Muscle of leg (tissue), 11 donors: ENCODE data around the gene IQSEC1. TPM values are rescaled to one million over a fixed set of nuclear protein-coding genes. Genes with fewer than 3 reads are reported as not detected.

Source experiments
- DNase-seq: peaks from one replicate; pipeline ENCODE4 v3.0.0; 2013
- H3K27ac ChIP-seq: one replicate; pipeline ENCODE4 v1.5.1; 2013; ENCODE audit warnings: mild to moderate bottlenecking, low read length, control low read depth
- H3K27me3 ChIP-seq: one replicate; pipeline ENCODE4 v1.6.1; 2013; ENCODE audit warnings: low read length; ENCODE audit not compliant: control insufficient read depth, insufficient read depth
- H3K36me3 ChIP-seq: one replicate; pipeline ENCODE4 v1.6.1; 2013; ENCODE audit warnings: low read length; ENCODE audit not compliant: control insufficient read depth, insufficient read depth
- H3K4me1 ChIP-seq: one replicate; pipeline ENCODE4 v1.6.1; 2013; ENCODE audit warnings: low read length; ENCODE audit not compliant: control insufficient read depth, insufficient read depth
- H3K4me3 ChIP-seq: one replicate; pipeline ENCODE4 v1.5.1; 2013; ENCODE audit warnings: low read length, control low read depth
- H3K9me3 ChIP-seq: replicated peaks from 2 replicates; pipeline ENCODE4 v1.6.1; 2013; ENCODE audit warnings: low read depth, low read length; ENCODE audit not compliant: control insufficient read depth
- WGBS: methylation state at CpG from one replicate; pipeline ENCODE4 v1.1.5; 2013; ENCODE audit warnings: missing lambda C conversion rate; ENCODE audit not compliant: insufficient coverage; 5-methylcytosine and 5-hydroxymethylcytosine counted together
- polyA plus RNA-seq, 8 donors: library from polyadenylated mRNA; unstranded; fragments of 120-200 nt; gene quantifications; one replicate each; pipeline versions ENCODE4 v1.2.1 to v1.2.3, GENCODE V29; 2013; ENCODE audit warnings: inconsistent platforms in 1 of 8, low replicate concordance in 1 of 8; ENCODE audit not compliant: insufficient read length in 8 of 8, insufficient read depth in 1 of 8
- total RNA-seq: library from RNA; stranded (reverse); fragments of 120-200 nt; gene quantifications from one replicate; pipeline ENCODE4 v1.2.4, GENCODE V29; 2013

Gene IQSEC1
- total and polyA plus RNA-seq, 9 donors = 25.1 to 48.3 (median 43.8) TPM

GRCh38 chr3:12961007-12961696 lies 112.1 kb downstream of the IQSEC1 start:
- DNase-seq = no peak
- no peak overlapping the region for H3K4me3 ChIP-seq
- peaks cover 8% of the 10 kb centered on the region for H3K36me3 ChIP-seq
- 89% methylated on average over 4 of the region's 4 CpGs for WGBS
- H3K9me3 ChIP-seq = no peaks in the 10 kb centered on the region
- peaks cover 94% of the 10 kb centered on the region for H3K4me1 ChIP-seq
- H3K27me3 ChIP-seq = no peaks in the 10 kb centered on the region
- H3K27ac ChIP-seq = no peak overlapping the region

GRCh38 chr3:12960497-12960896 lies 112.7 kb downstream of the IQSEC1 start:
- peaks cover 94% of the 10 kb centered on the region for H3K4me1 ChIP-seq
- H3K36me3 ChIP-seq = peaks cover 8% of the 10 kb centered on the region
- DNase-seq = no peak
- H3K27ac ChIP-seq = no peak overlapping the region
- H3K9me3 ChIP-seq = no peaks in the 10 kb centered on the region
- H3K4me3 ChIP-seq = no peak overlapping the region
- no peaks in the 10 kb centered on the region for H3K27me3 ChIP-seq
- WGBS = 70% methylated on average over 2 of the region's 3 CpGs

DNA sequence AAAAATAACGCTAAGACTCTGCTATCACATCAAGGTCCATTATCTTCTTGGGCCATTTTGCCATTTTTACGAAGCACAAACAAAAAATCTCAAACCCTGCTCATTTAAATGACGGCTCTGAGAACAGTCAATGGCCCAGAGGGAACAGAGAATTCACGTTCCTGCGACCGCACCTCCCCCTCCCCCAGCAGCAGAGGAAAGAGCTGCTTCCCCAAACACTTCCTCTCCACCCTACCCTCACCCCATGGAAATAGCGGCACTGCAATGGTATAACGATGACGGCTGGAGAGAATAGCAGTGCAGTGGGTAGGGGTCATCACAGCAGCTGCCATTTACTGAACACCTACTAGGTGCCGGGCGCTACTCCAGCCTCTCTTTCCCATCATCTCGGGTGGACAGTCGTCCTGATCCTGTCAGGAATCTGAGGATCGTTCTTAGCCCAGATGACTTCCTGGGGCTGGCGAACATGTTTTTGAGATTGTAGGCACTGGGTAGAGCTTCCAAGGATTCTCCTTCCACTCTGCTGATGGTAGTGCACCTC lies 113.3 kb downstream of the IQSEC1 start:
- no peaks in the 10 kb centered on the region for H3K9me3 ChIP-seq
- DNase-seq = peak; percentile 67
- H3K27ac ChIP-seq = no peak overlapping the region

DNA sequence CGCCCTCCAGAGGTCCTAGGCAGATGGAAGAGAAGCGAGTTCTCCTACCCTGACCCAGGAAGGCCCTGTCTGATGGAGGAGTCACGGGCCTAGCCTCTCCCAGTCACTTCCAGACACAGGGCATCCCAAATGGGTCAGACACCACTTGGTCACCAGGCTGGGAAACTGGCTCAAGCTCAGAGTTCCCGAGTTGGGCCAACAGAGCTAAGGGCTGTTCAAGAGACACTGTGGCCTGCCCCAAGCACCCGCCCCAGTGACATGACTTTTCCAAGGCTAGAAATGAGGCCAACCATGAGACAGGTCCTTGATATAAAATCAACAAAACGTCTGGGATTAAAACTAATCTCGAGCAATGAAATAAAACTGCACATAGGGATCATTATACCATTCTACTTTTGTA lies 113.8 kb downstream of the IQSEC1 start:
- WGBS = 77% methylated on average over 3 of the region's 7 CpGs
- no peak overlapping the region for H3K4me3 ChIP-seq
- H3K27me3 ChIP-seq = no peaks in the 10 kb centered on the region

More for the DNA sequence above, 113.3 kb downstream of the IQSEC1 start:
- H3K27me3 ChIP-seq = no peaks in the 10 kb centered on the region
- WGBS = 51% methylated on average over 7 of the region's 15 CpGs
- H3K36me3 ChIP-seq = peaks cover 8% of the 10 kb centered on the region
- H3K4me1 ChIP-seq = peaks cover 94% of the 10 kb centered on the region
- H3K4me3 ChIP-seq = no peak overlapping the region

DNA sequence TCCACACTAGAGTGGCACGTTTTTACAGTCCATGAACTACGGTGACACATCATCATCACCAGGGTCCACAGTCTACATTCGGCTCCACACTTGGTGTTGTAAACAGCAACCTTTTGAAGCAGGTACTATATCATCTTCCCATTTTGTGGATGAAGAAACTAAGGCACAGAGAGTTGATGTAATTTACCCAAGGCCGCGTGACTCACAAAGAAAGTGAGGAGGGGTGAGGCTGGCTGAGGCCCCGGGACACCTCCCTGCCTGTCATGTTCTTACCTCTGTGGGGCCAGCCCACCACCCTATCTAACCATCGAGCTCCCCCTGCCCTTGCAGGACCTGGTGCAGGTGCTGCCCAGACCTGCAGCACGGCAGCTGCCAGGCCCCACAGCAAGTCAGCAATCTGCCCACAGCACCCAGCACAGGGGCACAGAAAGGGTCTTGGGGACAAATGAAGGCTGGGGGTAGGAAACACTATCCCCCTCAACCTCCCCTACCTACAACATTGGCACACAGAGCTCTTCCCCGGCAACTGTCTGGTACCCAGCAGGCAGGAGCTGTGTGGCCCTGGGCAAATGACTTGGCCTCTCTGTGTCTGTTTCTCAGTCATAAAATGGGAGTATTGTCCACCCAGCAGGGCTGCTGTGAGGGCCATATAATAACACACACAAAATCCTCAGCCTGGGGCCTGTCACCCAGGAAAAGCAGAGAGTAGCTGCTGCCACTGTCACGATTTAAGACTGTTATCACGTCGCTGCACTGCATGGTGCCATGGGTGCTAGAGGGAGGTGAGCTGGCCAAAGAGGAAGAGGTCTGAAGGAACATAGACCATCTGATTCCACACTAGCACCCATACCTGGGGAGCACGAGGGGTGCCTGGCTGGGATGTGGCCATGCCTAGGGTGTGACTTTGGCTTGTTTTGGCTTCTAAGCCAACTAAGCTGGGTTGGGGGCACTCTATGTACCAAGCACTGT lies 115.1 kb downstream of the IQSEC1 start:
- 89% methylated on average over 7 of the region's 13 CpGs for WGBS
- H3K4me3 ChIP-seq = no peak overlapping the region

More for the DNA sequence above, 113.8 kb downstream of the IQSEC1 start:
- Histone ChIP-seq H3K27ac (no peak overlapping the region), H3K4me1 (peaks cover 94% of the 10 kb centered on the region), H3K36me3 (peaks cover 11% of the 10 kb centered on the region), H3K9me3 (no peaks in the 10 kb centered on the region)
- no peak for DNase-seq

GRCh38 chr3:12957339-12957738 lies 115.9 kb downstream of the IQSEC1 start:
- Histone ChIP-seq H3K9me3 (no peaks in the 10 kb centered on the region), H3K27me3 (no peaks in the 10 kb centered on the region), H3K4me1 (peaks cover 95% of the 10 kb centered on the region), H3K4me3 (no peak overlapping the region), H3K27ac (no peak overlapping the region), H3K36me3 (peaks cover 20% of the 10 kb centered on the region)
- WGBS = no CpG with 5 or more reads among the region's 8 CpGs
- DNase-seq = peak; percentile 80

More for the DNA sequence above, 115.1 kb downstream of the IQSEC1 start:
- Histone ChIP-seq H3K9me3 (no peaks in the 10 kb centered on the region), H3K4me1 (peaks cover 94% of the 10 kb centered on the region), H3K27ac (peak overlapping the region; percentile 6), H3K36me3 (peaks cover 19% of the 10 kb centered on the region), H3K27me3 (no peaks in the 10 kb centered on the region)
- DNase-seq = no peak

DNA sequence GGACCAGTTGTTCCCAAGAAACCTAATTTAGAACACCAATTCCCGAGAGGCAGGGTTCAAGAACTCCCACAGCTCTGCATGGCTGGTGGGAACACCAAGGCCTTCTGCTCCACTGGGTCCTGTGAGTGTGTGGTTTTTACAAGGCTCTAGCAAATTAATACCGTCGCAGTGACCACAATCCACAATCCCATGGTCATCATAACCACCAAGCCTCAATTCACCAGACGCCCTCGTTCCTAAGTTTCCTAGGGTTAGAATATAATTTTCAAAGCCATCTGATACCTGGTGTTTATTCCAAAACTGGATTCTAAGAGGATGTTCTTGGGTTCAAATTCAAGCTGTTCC lies 116.9 kb downstream of the IQSEC1 start:
- H3K36me3 ChIP-seq = peaks cover 20% of the 10 kb centered on the region
- peaks cover 86% of the 10 kb centered on the region for H3K4me1 ChIP-seq
- H3K27ac ChIP-seq = no peak overlapping the region
- DNase-seq = no peak
- no peak overlapping the region for H3K4me3 ChIP-seq
- H3K27me3 ChIP-seq = no peaks in the 10 kb centered on the region
- no peaks in the 10 kb centered on the region for H3K9me3 ChIP-seq
- no CpG with 5 or more reads among the region's 5 CpGs for WGBS

- no peak overlapping the region for H3K4me3 ChIP-seq
- peaks cover 81% of the 10 kb centered on the region for H3K4me1 ChIP-seq
- no peak for DNase-seq
- no peaks in the 10 kb centered on the region for H3K27me3 ChIP-seq
- peaks cover 20% of the 10 kb centered on the region for H3K36me3 ChIP-seq
- H3K9me3 ChIP-seq = no peaks in the 10 kb centered on the region
- H3K27ac ChIP-seq = peak overlapping the region; percentile 72
- 85% methylated on average over 9 of the region's 14 CpGs for WGBS
These were observed 117.4 kb downstream of the IQSEC1 start for GRCh38 chr3:12955651-12956315.

DNA sequence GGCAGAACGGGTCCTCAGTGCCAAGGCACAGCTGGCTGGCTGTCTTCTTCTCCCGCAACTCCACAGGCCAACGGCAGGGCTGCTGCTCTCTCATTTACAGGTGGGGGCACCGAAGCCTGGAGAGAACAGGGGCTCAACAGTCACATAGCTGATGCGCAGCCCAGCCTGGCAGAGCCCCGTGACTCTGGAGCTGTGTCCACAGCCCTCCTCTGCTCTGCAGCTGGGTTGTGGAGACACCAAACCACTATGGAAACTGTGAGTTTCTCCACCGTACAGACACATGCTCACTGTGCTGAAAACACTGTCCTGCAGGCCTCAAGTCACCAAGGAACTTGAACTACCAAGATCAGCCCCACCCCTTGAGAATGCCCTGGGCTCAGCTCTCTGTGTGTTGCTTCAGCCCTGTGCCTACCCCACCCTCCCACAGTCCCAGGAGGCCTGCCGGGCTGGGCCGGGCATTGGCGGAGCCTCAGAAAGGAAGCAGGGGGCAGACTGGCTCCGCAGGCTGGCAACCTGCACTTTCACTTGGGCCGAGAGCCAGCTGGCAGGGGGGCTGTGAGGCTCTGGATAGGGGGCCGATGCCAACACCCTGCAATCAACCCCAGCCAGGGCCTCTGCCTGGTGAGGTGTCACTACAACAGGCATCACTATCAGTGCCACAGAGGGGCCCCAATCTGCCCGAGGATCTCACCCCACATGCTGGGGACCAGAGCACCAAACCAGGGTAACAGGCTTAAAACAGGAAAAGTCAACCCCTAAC lies 118.2 kb downstream of the IQSEC1 start:
- Histone ChIP-seq H3K27me3 (no peaks in the 10 kb centered on the region), H3K4me1 (peaks cover 75% of the 10 kb centered on the region), H3K36me3 (peaks cover 18% of the 10 kb centered on the region), H3K4me3 (no peak overlapping the region), H3K27ac (peak overlapping the region; percentile 72), H3K9me3 (no peaks in the 10 kb centered on the region)
- peak; percentile 75 for DNase-seq
- 55% methylated on average over 10 of the region's 14 CpGs for WGBS
